Body of pancreas (tissue), 4 donors: ENCODE results near the gene UTP25.

Source experiments
- POLR2A ChIP-seq, 3 donors: fragments of 450-650 bp; IDR thresholded peaks; one replicate each; pipeline ENCODE4 v1.6.1; 2016; ENCODE audit warnings: antibody characterized with exemption in 3 of 3, mild to moderate bottlenecking in 2 of 3
- TF ChIP-seq, protein P1 (sequence below), 7 experiments: fragments of 450-650 bp in 4 of 7; fragments of 200-600 bp in 3 of 7; sonication (generic) in 3 of 7; IDR thresholded peaks; one replicate each; pipeline ENCODE4 v1.5.1; 2016 to 2019; ENCODE audit warnings: antibody characterized with exemption in 7 of 7

DNA sequence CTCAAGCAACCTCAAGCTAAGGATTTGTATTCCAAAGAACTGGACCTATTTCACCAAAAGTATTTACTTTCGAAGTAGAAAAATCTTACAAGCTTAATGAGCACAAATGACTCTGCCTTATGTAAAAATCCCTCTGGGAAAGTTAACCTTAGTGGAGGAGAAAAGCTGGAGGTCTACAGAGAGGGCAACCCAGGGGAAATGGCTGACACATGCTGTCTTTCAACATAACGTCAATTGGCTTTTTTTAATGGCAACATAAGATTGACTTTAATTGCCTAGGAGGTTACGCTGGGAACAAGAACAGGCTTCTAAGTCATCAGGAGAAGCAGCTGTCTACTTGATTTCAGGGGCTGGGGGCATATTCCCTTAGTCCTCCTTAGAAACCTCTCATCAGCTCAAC lies 52.3 kb downstream of the UTP25 start:
- TF ChIP-seq, protein P1, sequence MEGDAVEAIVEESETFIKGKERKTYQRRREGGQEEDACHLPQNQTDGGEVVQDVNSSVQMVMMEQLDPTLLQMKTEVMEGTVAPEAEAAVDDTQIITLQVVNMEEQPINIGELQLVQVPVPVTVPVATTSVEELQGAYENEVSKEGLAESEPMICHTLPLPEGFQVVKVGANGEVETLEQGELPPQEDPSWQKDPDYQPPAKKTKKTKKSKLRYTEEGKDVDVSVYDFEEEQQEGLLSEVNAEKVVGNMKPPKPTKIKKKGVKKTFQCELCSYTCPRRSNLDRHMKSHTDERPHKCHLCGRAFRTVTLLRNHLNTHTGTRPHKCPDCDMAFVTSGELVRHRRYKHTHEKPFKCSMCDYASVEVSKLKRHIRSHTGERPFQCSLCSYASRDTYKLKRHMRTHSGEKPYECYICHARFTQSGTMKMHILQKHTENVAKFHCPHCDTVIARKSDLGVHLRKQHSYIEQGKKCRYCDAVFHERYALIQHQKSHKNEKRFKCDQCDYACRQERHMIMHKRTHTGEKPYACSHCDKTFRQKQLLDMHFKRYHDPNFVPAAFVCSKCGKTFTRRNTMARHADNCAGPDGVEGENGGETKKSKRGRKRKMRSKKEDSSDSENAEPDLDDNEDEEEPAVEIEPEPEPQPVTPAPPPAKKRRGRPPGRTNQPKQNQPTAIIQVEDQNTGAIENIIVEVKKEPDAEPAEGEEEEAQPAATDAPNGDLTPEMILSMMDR (IDR thresholded peaks at IDR 0.05), result no peak
- no peak for TF ChIP-seq POLR2A (IDR thresholded peaks at IDR 0.05)
